GM21515 (cell line): ENCODE data around the gene ZNF197.
"Not testable (repeated sequence)": the region's sequence is repeated elsewhere in the genome, so short reads cannot be mapped to it uniquely, and the experiment has no call there.

Source experiments
- ATAC-seq: cut with Tn5 transposase; IDR thresholded peaks from one replicate; pipeline ENCODE4 v1.9.1; 2021; ENCODE audit not compliant: unreplicated experiment

The ZNF197 gene

DNA sequence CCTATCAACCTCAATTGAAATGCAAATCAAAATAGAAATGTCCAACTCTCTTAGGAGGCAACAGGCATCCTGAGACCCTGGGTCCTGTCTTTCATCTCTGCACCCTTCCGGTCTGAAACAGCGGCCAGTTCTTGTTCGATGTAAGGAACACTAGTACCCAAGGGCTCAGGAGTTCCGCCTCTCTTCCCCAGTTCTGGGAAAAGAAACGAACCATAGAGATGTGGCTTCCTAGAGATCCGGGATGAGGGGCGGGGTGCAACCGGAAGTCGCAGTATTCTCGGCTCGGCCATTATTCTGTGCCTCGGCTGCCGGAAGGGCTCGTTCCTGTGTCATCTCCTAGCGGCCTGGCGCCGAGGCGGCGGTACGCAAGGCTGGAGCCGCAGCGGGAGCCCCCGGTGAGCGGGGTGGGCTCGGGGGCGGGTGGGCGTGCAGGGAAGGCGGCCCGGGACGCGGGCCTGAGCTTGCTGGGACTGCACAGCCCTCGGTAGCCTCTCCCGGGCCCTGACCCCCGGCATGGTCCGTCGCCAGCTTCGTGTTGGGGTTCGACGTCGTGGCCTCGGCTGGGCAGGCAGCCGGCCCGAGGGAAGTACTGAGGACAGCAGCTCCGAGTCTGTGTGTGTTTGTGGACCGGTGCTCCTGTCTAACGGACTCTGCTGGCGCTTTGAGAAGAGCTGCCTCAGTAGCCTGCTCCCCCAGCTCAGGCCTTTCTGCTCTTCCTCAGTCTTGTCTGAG is at the start of gene ZNF197:
Gene ZNF197, plus strand, starts transcription at position 288 of the 732 bp plus-strand sequence. CDS start 4,119 bp downstream, outside the sequence.
- ATAC-seq = peak; percentile 88

GRCh38 chr3:44576613-44577012 is 48.2 kb upstream of the ZNF197 start:
- ATAC-seq = no peak

DNA sequence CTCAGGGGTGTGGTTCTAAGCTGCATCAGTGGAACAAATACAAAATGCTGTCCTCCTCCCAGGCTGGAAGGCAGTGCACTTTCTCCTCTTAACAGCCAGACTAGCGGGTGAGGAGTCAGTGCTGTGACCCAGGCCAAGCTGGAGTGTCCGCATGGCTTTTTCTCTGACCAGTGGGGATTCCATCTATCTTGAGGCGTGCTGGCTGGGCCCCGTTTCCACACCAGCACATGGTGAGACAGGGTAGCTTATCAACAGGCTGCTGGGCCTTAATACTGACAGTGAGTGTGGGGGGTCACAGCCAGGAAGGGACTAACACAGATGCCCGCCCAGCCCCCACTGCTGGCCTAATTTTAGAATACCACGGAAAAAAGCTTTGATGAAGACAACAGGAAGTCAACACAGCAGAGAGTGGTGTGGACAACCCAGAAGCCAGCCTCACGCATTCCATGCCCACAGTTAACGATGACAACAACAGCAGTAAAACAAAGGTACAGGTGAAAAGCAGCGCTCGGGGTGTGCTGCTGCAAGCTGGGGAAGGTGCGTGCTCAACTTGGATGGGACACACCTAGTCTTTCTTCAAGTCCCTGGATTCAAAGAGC is 47.4 kb upstream of the ZNF197 start:
- not testable (repeated sequence) for ATAC-seq

DNA sequence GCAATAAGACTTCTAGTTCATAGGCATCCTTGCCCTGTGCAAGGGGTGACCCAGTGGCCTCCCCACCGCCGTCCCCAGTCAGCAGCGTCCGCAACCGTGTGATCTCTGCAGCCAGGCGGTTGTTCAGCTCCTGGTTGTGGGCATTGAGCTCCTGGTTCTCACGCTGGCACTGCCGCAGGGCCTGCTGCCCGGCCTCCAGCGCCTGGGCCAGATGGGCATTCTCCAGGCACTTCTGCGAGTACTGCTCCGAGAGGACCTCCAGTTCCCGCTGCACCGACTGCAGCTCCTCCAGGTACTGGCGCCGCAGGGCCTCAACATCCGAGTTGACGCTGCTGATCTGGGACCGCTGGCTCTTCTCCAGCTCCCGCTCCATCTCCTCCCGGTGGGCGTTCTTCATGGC is 46.5 kb upstream of the ZNF197 start:
- not testable (repeated sequence) for ATAC-seq

GRCh38 chr3:44578924-44579515 is 45.8 kb upstream of the ZNF197 start:
- ATAC-seq = not testable (repeated sequence)

- not testable (repeated sequence) for ATAC-seq
Observed at GRCh38 chr3:44579749-44580148, 45.1 kb upstream of the ZNF197 start.

DNA sequence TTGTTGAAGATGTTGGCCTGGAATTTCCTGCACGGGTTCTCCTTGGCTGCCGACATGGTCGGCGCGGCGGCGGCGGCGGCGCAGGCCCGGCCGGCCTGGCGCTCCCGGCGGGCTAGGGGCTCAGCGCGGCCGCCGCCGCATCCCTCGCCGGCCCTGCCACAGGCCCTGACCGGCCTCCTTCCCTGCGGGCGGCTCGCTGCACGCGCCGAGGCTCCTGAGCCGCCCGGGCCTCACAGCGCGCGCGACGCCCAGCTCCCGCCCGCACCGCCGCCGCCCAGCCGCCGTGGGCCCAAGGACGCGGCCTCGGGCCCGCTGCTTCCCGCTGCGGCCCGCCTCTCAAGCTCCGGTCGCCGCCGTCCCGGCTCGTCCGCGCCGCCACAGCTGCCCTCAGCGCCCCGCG is 43.9 kb upstream of the ZNF197 start:
- ATAC-seq = not testable (repeated sequence)

DNA sequence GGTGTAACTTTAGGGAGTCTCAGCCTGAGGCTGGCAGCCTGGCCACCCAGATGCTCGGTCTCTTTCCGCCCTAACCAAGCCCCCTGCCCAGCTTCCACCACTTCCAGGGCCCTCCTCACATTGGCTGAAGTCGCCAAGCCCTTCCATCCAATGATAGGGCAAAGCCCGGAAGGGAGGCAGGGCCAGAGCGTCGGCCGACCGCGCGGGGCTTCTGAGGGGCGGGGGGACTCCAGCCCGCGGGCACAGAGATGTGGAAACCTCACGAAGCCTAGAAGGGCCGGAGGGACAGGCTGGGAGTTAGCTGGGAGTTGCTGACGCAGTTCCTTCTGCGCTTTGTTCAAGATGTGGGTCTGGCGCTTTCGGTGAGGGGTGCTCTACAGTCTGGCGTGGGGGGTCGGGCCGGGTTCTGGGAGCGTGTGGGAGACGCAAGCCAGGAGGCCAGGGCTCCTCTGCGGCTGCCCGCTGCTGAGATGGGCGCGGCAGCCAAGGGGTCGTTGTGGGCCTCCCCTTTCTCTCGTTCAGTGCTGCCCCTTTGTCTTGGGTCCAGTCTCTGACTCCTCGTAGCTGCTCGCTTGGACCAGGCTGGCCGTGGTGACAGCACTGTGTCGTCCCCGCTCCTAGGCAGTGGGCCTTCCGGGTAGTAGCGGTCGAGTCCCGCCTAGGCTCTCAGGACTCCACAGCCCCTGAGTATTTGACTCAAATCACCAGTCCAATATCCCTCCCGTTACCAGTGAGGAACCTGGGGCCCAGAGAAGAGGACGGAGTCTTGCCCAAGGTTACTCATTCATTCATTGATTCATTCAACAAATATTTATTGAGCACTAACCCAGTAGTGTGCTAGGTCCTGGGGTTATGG is 40.0 kb upstream of the ZNF197 start, which contains the start of gene ZNF660:
Gene ZNF660, plus strand, starts transcription at position 319 of the 856 bp plus-strand sequence. CDS start 9,230 bp downstream, outside the sequence.
- no peak for ATAC-seq

DNA sequence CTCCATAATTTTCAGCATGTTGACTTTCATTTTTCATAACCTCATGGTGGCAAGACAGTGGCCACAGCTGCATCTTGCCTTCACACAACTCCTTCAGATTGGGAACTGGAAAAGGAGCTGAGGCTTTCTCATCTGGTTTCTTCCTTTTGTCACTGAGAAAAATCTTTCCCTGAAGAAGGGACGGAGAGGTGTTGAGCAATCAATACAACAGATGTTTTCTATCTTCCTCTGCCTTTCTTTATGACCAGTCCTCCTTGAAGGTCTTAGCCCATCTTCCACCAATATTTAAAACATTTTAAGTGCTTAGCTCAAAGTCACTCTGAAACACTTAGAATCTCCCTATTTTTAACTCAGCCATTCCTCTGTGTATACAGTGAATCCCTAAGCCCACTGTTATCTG is 28.2 kb upstream of the ZNF197 start:
- ATAC-seq = no peak

- ATAC-seq = no peak
Observed at GRCh38 chr3:44601749-44602148, 23.1 kb upstream of the ZNF197 start.

DNA sequence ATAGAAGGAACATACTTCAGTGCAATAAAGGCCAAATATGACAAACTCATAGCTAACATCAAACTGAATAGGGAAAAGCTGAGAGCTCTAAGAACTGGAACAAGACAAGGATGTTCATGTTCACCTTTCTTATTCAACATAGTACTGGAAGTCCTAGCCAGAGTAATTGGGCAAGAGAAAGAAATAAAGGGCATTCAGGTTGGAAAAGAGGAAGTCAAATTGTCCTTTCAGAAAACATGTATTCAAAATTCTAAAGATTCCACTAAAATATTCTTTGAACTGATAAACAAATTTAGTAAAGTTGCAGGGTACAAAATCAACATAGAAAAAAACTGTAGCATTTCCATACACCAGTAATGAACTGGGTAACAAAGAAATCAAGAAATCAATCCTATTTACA is 12.2 kb upstream of the ZNF197 start:
- ATAC-seq = no peak

DNA sequence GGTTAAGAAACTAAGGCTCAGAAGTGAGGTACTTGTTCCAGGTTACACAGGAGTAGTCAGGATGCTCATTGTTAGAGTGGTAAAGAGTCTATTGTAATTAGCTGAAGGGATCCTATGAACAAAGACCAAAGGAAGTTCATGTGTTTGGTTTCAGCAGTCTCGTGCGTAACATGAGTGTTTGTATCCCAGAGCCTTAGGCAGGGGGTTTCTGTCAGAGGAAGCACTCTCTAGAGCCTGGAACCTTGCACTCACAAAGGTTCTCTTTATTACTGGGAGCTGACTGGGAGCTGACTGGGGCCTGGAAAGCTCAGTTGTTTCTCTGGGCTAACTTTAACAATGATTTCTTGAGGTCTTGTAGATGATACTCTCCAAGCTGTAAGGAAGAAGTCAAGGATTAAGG is 3.9 kb downstream of the ZNF197 start:
- no peak for ATAC-seq

DNA sequence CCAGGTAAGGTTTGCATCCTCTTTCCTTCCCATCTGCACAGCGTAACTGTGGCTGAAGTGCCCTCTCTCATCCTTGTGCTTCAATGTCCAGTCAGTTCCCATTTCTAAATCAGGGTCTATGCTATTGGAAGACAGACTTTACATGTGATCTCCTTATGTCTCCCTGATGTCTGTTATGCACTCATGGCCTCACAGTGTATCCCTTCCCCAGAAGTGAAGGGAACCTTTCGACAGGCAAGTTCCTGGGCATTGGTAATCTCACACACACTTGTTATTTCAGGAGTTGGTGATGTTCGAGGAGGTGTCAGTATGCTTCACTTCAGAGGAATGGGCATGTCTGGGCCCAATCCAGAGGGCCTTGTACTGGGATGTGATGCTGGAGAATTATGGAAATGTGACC is 7.4 kb downstream of the ZNF197 start:
- ATAC-seq = no peak

GRCh38 chr3:44642337-44642736 is 17.5 kb downstream of the ZNF197 start:
- no peak for ATAC-seq

DNA sequence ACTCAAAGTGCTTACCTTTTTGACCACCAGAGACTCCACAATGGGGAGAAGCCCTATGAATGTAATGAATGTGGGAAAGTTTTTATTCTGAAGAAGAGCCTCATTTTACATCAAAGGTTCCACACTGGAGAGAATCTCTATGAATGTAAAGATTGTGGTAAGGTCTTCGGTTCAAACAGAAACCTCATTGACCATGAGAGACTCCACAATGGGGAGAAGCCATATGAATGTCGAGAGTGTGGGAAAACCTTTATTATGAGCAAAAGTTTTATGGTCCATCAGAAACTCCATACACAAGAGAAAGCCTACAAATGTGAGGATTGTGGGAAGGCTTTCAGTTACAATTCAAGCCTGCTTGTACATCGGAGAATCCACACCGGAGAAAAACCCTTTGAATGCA is 18.2 kb downstream of the ZNF197 start:
- ATAC-seq = no peak

DNA sequence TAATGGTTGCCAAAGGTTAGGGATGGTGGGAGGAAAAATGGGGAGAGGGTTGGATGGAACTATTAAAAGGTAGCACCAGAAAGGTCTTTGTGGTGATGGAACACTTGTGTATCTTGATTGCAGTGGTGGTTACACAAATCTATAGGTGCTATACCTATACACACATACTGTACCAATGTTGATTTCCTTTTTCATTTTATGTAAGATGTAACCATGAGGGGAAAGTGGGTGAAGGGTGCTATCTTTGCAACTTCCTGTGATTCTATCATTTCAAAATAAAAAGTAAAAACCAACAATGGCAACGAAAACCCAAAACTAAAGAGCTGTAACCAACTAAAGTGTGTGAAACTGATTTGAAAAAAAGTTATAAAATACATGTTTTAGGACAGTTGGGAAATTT is 22.9 kb downstream of the ZNF197 start:
- ATAC-seq = no peak

GRCh38 chr3:44648564-44649229 is 23.9 kb downstream of the ZNF197 start, which contains the start of gene ZNF35:
Gene ZNF35 (plus strand): TSS chr3:44648732. CDS start chr3:44651068, 2,336 bp downstream.
- ATAC-seq = peak; percentile 91

DNA sequence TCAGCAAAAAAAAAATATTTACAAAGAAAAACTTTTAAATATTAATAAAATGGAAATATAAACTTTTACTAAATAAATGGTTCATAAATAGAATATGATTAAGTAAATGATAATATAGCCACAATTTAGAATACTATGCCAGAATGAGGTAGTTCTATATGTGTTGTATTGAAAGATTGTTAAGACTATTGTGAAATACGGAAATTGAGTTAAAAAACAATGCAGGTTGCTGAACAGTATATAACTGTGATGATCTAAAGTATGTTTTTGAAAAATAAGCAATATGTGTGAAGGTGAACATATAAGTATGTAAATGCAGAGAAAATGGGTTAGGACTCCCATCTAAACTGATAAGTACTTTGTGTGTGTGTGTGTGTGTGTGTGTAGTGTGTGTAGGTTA is 24.9 kb downstream of the ZNF197 start:
- ATAC-seq = no peak

DNA sequence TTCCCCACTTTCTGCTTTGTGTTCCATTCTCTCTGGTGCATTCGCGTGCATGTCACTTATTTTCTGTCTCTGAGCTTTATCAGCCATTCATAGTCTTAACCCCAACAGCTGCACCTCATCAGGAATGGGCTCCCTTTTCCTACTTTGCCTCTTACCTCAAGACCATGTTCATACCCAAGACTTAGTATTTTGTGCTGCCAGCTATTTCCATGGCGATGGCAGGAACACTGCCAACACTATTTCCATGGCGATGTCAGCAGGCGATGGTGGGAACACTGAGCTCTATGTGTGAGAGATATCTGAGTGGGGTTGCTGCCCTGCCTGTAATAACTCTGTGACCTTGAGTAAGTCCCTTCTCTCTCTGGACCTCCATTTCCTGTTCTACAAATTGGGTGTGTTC is 29.2 kb downstream of the ZNF197 start:
- ATAC-seq = no peak

DNA sequence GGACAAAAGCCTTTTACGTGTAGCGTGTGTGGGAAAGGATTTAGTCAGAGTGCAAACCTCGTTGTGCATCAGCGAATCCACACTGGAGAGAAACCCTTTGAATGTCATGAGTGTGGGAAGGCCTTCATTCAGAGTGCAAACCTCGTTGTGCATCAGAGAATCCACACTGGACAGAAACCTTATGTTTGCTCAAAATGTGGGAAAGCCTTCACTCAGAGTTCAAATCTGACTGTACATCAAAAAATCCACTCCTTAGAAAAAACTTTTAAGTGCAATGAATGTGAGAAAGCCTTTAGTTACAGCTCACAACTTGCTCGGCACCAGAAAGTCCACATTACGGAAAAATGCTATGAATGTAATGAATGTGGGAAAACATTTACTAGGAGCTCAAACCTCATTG is 34.2 kb downstream of the ZNF197 start:
- no peak for ATAC-seq

GRCh38 chr3:44659434-44659833 is 34.6 kb downstream of the ZNF197 start:
- no peak for ATAC-seq
